DLD1 (cell line): ENCODE measurements around the gene GPR137B.

Experiments
- in situ Hi-C: cut with HindIII; loops from 2 replicates; pipeline ENCODE4 v1.10.0; 2017; ENCODE audit warnings: low sequenced_read_pairs

Gene GPR137B

DNA sequence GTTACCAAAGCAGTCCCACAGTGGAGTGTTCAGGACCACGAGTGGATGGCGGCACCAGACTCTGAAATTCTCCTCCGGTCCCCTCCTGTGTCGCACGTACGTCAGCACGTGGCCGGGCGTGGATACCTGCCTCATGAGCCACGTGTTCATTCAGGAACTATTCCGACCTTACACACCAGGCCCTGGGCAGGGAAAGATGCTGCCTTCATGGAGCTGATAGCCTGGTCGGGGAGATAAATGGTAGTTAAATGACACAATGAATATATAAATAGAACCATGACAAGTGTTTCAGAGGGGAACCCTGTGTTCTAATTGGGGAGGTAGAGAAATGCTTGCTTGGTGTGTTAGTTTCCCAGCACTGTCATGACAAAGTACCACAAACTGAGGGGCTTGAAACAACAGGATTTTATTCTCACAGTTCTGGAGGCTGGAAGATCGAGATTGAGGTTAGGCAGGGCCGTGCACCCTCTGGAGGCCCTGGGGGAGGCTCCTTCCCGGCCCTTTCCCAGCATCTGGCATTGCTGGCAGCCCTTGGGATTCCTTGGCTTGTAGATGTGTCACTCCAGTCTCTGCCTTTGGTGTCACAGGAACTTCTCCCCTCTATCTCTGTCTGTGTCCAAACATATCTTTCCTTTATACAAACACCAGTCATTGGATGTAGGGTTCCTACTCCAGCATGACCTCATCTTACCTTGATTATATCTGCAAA, 28.9 kb upstream of the GPR137B start:
- in situ Hi-C loops = no loop called here

DNA sequence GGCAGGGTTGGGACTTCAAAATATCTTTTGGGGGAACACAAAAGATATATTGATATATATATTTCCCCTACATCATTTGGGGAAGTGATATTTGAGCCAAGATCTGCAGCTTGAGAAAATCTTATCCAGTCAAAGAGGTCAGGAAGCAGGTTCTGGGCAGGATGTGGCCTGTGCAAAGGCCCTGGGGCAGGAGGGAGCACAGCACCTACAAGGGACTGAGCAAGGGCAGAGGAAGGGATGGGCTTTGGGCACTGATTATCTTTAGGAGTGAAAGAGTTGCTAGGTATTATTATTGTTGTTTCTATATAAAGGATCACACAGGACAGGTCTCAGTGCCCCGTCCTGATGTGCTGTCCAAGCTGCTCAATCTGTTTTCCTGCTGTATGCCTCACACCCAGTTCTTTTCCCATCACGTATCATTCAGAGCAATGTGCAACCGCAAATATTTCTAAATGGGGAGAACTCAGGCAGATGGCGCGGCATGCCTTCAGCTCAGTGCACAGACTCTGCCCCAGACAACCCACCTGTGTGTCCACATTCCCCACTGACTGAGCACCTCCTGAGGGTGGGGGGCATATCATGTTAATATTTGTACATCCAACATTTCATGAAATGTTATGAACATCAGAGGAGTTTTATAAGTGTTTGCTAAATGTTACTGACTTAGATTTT, 28.1 kb upstream of the GPR137B start:
- in situ Hi-C loops = no loop called here

DNA sequence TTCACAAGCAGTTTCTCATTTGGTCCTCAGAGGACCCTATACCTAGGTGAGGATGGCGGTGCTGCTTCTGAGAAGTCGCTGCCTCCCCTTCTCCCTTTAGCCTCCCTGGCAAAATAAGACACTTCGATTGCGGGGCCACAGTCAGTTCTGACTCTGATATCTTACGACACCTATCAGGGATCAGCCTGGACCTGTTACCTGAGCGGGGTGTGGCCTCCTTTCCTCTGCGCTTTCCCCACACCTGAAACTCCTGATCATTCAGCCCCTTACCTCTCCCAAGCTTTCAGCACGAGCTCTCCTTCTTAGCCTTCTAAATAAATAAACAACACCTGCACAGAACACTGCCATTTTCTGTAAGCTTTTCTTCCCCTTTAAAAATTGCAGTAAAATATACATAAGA, 24.6 kb upstream of the GPR137B start:
- in situ Hi-C loops = no loop called here

DNA sequence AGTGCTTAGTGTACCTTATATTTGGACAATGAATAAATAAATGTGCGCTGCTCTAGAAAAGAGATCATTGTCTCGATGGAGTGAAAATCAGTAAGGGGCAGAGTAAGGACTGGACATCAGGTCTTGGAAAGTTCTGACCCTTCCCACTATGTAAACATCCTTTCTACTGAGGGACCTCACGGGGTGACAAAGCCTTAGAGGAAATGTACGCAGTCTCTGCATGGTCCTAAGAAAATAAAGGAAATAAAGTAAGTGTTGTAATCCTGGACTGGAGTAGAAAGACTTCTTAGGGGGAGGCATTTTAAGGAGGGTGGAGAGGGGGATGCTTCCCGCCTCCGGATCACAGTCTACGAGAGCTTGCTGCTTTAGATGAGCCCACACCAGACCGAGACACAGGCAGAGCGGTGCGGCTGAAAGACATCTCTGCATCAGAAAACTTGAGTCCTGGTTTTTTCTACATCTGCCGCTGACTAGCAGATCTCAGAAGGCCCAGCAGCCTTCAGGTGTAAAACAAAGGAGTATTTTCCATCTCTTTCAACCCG, 22.3 kb upstream of the GPR137B start:
- in situ Hi-C loops = no loop called here

DNA sequence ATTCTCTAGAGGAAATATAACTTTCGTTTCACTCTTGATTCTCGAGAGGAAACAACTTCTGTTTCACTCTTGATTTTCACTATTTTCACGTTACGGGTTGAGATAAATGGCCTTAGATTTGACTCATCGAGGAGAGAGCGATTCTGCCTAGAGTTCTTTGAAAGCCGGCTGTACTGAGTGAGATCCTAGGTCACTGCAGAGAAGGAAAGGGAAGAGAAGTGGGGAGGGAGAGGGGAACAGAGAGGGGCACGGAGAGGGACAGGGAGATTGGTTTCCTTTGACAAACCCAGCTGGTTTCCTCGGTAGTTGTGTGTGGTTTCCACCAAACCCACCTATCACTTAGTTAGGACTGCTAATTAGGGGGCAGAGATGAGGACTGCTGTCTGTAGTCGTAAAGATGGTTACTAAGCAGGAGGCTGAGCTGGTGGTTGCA, 21.6 kb upstream of the GPR137B start:
- in situ Hi-C loops = no loop called here

DNA sequence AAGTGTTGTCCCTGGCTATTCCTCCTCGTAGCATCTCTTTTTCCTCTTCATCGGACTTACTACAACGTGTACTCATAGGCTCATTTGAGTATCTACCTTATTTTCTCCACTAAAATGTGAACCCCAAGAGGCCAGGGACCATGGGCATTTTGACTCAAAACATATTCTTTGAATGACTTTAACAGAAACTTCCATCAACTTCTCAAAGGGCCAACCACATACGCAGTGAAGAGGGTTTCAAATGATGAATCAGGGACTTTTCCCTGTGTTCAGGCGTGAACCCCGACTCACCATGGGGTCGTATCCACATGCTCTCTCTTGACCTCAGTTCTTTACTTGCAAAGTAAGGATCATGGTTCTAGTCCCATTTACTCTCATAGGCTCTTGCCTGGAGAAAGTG, 20.2 kb upstream of the GPR137B start:
- in situ Hi-C loops = no loop called here

DNA sequence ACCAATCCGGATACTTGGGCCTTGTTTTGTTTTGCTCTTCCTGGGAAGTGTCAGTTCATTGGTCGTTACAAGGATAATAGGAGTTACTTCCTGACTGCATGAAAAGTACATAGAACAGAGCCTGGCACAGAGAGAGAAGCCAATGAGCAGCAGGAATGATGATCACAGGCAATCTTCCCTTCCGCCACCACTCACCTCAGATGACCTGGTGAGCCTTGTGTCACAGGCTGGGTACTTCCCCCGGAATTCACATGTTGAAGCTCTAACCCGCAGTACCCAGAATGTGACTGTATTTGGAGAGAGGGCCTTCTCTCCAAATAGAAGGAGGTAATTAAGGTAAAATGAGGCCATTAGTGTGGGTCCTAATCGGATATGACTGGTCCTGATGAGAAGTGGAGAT, 18.8 kb upstream of the GPR137B start:
- in situ Hi-C loops = no loop called here

DNA sequence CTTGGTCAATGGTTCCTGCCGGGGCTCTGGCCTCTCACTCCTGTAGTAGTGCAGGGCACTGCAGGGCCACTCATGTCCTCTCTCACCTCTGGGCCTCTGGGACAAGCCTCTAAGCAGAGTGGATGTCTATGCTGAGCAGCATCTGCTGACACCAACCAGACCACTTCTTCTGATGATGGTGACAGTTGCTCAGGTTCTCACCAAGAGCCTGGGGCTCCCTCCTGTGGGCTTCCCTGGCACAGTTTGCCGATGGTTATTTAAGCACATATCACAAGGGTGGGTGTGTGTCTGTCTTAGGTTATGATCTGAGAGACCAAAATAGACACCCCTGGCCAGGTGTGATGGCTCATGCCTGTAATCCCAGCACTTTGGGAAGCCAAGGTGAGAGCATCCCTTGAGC, 17.4 kb upstream of the GPR137B start:
- in situ Hi-C loops = no loop called here

DNA sequence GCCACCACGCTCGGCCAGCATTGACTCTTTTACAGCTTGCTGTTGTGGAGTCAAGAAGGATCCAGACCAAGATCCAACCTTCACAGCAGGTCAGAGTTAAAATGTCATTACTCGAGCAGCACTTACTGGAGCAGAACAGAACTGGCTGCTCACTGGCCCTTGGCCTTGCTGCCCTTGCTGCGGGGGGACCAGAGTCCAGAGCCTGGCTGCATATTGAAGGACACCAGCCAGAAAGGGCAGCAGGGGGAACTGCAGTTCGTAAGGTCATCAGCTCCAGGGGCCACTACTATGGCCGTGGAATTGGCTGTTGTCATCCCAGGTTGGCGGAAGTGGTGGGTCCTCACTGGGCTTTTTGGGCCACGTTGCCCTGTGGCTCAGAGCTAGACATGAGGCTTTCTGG, 15.3 kb upstream of the GPR137B start:
- in situ Hi-C loops = no loop called here

DNA sequence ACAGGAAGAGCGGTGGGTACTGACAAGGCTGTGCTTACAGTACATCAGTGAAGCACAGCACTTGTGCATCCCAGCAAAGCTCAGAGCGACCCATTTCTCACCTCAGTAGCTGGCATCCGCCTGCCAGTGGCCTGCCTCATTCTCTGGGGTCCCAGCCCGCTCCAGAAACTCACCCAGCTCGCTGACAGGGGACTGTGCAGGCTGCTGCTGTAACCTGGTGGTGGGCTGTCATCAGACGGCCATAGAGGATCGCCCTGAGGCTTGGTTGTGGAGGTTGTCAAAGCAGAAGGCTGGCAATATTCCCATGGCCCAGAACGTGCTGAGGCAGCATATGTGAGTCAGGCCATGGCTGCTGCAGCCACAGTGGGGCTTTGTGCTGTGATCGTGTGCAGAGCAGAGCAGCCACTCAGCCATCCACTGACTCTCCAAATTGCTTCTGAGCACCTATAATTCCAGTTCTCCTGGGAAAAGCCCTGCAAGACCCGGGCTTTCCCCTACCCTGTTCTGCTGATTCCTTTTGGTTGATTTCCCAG, 13.6 kb upstream of the GPR137B start:
- in situ Hi-C loops = no loop called here

DNA sequence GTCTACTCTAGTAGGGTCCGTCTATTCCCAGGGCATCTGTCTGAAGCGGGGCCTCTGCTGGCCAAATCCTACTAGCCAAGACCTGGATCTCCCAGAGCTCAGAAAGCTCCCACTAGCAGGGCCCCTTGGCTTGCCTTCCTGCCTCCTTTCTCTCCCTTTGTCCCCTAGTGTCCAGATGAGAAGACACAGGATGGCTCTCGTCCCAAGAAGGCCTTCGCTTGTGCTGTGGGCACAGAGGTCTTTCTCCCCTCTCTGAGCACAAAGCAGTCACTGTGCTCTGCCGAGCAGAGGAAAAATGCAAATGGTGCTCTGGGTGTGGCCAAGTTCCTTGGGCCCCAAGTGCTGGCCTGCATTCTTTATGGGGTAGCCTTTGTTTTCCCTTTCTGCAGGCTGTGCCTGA, 13.0 kb upstream of the GPR137B start:
- in situ Hi-C loops = no loop called here

DNA sequence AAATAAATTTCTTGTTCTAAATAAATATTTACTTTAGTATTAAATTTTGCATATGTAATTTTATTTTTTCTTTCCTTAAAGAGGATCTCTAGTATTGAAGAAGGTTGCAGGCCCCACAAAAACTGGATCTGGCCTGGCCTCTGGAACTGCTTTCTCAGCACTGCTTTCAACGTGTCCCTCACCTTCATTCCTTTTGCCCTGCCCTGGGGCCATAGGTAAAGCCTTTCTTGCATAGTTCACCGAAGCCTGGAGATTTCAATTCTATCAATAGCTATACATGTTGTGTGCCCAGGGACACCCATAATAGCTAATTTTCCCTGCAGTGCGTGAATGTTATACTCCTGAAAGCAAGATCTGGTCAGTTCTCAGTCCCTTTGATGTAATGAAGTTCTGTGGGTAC, 12.0 kb upstream of the GPR137B start:
- in situ Hi-C loops = no loop called here

DNA sequence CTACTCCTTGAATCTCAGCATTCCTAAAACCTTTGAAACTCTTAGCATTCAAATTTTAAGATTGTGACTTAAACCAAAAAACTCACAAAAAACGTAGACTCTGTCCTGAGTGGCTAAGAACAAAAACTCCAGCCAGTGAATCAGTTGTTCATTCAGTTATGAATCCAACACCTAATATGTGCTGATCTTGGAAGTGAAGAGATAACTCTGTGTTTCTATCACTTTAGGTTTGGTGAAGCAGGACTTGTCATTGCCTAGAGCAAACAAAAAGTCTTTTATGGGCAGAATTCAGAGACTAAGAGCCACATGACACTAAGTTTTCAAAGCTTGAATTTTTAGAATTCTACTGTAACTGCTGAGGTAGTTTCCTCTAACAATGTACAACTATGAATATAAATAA, 10.4 kb upstream of the GPR137B start:
- in situ Hi-C loops = no loop called here

DNA sequence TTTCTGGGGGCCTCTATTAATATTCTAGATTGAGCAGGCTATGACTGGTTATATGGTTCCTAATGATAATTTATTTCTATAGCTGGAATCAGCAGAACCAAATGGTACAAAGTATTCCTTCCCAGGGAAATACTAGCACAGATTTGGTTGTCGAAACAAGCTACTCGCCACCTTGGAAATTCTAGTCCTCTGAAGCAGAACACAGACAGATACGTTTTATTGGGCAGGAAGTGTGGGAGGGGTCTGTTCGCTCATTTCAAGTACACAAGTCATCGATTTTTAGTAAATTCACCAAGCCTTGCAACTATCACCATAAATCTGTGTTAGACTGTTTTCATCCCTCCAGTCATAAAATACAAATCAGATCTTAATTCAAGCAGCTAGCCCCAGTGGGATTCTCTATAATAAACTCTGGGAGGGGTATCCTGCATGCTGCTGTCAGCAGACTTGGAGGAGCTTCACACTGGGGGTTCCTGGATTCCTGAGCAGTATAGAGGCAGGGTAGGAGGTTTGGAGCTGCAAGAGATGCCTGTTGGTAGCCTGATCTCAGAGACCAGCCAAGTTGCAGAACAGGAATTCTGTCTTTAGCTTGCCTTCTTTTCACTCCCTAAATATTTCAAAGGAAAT, 9.8 kb upstream of the GPR137B start:
- in situ Hi-C loops = no loop called here

DNA sequence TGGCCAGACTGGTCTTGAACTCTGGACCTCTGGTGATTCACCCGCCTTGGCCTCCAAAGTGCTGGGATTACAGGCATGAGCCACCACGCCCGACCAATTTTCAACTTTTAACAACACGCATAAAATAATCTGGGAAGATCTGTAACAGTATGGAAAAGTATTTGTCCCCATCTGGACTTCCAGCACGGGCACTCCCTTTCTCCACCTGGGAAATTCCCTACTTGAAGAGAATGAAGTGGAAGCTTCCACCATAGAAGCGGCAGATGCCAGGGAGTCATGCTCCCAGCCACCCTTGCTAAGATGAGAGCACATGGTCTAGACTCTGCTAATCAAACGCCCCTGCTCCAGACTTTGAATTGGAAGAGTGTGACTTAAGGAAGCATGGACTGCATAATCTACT, 9.0 kb upstream of the GPR137B start:
- in situ Hi-C loops = no loop called here

DNA sequence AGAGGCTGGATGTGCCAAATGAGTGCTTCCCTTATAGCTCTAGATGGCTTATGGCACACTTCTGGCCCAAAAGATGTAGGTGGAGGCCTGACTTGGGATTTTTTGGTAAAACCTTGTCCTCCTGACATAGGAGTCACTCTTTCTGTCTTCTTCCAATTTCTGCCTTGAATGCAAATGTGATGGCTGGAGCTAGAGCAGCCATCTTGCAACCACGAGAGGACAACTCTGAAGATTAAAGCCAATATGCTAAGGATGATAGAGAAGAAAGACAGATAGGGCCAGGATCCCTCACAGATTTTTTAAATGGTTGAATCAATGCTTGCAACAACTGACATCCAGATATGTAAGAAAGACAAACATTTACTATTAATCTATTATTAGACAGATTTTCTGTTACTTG, 8.5 kb upstream of the GPR137B start:
- in situ Hi-C loops = no loop called here

DNA sequence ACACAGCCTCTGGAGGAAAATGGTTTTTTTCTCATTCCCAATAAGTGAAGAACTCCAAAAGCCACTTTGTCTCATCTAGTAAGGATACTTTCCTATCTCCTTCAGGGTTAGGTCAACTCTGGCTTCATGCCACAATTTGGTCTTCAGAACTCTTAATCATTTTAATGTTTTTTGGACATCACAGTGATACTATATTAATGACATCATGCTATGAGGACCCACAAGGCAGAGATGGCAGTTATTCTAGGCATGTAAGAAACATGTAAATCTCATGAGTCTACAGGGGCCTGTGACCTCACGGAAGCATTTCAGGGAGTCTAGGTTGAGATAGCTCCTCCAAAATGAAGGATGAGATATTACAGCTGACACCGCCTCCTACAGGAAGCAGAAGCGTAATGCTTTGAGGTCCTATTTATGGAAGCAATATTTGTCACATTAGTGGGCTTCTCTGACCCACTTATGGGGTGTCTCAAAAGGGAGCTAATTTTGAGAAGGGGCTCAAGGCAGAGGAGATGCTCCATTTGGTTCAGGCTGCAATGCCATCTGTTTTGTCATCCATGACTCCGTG, 5.0 kb upstream of the GPR137B start:
- in situ Hi-C loops = no loop called here

DNA sequence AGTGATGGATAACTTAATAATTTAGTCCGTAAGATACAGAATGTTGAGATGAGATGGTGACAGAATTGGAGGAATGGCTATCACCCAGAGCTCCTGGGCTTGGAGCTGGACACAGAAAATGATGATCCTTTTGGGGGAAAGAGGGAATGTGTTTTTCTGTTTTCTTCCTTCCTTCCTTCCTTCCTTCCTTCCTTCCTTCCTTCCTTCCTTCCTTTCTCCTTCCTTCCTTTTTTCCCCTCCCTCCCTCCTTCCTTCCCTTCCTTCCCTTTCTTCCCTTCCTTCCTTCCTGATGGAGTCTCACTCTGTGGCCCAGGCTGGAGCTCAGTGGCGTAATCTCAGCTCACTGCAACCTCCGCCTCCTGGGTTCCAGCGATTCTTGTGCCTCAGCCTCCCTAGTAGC, 2.8 kb upstream of the GPR137B start:
- in situ Hi-C loops = no loop called here

DNA sequence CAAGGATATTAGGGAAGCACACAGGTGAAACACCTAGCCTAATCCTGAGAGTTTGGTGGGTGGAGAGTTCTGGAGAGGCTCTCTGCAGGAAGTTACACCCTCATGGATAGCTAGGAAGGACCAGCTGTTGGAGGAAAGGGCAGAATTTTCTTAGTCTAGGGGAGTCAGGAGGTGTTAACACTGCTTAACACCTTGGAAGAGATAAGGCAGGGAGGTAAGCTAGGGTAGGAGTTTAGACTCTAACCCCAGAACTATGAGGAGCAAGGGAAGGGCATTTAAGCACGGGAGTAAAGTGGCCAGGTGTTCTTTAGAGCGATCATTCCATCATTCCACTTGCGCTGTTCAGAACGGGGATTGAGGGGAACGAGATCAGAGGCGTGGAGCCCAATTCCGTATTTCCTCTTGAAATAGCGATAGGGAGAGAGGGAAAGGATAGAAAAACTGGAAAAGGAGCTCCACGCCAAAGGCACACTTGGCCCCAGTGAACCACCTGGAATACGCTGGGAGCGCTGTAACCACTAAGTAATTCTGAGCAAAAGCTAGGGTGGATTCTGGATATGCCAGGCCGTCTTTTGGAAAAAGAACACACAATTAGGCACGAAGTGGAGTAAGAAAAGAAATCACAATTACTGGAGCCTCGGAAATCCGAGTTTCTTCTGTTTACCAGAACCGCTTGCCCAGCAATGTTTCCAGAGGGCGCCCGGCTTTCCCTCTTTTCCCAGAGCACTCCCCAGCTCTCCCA, 1.5 kb upstream of the GPR137B start:
- in situ Hi-C loops = no loop called here

DNA sequence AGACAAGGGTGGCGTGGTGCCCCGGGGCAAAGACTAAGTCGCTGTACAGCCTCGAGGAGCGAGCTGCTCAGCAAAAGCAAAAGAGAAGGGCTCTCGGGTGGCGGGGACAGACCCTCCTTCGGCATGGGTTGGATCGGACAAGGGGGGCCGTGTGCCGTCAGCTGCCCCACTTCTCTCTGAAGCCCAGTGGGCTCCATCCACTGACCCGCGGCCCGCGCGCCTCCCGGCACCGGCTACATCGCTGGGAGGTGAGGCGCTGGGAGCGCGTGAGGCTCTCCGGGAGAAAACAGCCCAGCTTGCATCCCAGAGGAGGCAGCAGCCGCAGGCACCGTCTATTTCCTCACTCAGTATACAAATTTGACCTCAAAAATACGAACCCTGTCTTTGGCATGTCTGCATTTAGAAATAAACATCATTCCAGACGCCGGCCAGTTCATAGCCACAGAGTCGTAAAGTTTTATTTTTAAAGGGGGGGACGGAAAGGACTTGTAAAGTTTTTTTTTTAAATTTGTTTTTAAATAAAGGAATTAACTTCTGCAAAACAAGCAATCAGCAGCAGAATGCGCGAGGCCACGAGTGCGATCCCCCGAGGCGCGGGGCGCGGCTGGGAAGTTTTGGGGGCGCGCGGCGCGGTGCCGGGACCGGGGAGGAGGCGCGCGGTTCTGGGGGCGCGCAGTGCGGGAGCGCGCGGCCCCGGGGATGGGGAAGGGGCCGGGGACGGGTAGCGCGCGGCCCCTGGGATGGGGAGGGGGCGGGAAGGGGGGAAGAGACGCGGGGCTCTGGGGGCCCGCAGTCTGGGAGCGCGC, 689 bp upstream of the GPR137B start:
- in situ Hi-C loops = no loop called here
